H9 (cell line): ENCODE results near the gene CFAP65. TPM values are rescaled to one million over a fixed set of nuclear protein-coding genes. Genes with fewer than 3 reads are reported as not detected.

Experiments
- DNase-seq: peaks from one replicate; pipeline ENCODE4 v3.0.0-alpha.2; 2017
- H2AFZ ChIP-seq: one replicate; pipeline ENCODE4 v1.6.1; 2013; ENCODE audit warnings: mild to moderate bottlenecking, low read length, control low read depth, moderate library complexity
- H2AK5ac ChIP-seq: 2 replicates; pipeline ENCODE4 v1.6.1; 2013; ENCODE audit warnings: low read length, control low read depth, mixed read lengths; ENCODE audit not compliant: insufficient read length
- H2BK120ac ChIP-seq: one replicate; pipeline ENCODE4 v1.6.1; 2013; ENCODE audit warnings: low read depth, mild to moderate bottlenecking, low read length, control low read depth, inconsistent platforms; ENCODE audit not compliant: poor library complexity, severe bottlenecking
- H2BK12ac ChIP-seq: 2 replicates; pipeline ENCODE4 v1.6.1; 2013; ENCODE audit warnings: low read length, control low read depth, mixed read lengths, low read depth; ENCODE audit not compliant: insufficient read length
- H2BK15ac ChIP-seq: 2 replicates; pipeline ENCODE4 v1.6.1; 2013; ENCODE audit warnings: low read depth, low read length, control low read depth
- H2BK20ac ChIP-seq: one replicate; pipeline ENCODE4 v1.6.1; 2013; ENCODE audit warnings: low read depth, mild to moderate bottlenecking, low read length, control low read depth, inconsistent platforms; ENCODE audit not compliant: poor library complexity, severe bottlenecking
- H2BK5ac ChIP-seq: 2 replicates; pipeline ENCODE4 v1.6.1; 2013; ENCODE audit warnings: low read length, control low read depth, mixed read lengths; ENCODE audit not compliant: insufficient read length
- H3K14ac ChIP-seq: 2 replicates; pipeline ENCODE4 v1.6.1; 2013; ENCODE audit warnings: low read length, control low read depth; ENCODE audit not compliant: insufficient read depth
- H3K18ac ChIP-seq: 2 replicates; pipeline ENCODE4 v1.6.1; 2013; ENCODE audit warnings: low read depth, mild to moderate bottlenecking, mixed read lengths, low read length, control low read depth; ENCODE audit not compliant: insufficient read length
- H3K23ac ChIP-seq: 2 replicates; pipeline ENCODE4 v1.6.1; 2013; ENCODE audit warnings: low read length, control low read depth, mixed read lengths, low read depth; ENCODE audit not compliant: insufficient read length
- H3K23me2 ChIP-seq: 2 replicates; pipeline ENCODE4 v1.6.1; 2013; ENCODE audit warnings: low read depth, mild to moderate bottlenecking, mixed read lengths, low read length, control low read depth; ENCODE audit not compliant: insufficient read length, poor library complexity, severe bottlenecking
- H3K27ac ChIP-seq: 2 replicates; pipeline ENCODE4 v1.5.1; 2013; ENCODE audit warnings: low read length, control low read depth, mixed read lengths, low read depth; ENCODE audit not compliant: insufficient read length
- H3K27me3 ChIP-seq: 2 replicates; pipeline ENCODE4 v1.6.1; 2013; ENCODE audit warnings: low read length, control low read depth, inconsistent platforms; ENCODE audit not compliant: insufficient read depth
- H3K4ac ChIP-seq: 2 replicates; pipeline ENCODE4 v1.6.1; 2013; ENCODE audit warnings: low read depth, mild to moderate bottlenecking, control low read depth, inconsistent platforms, low read length, moderate library complexity
- H3K4me1 ChIP-seq: 2 replicates; pipeline ENCODE4 v1.6.1; 2013; ENCODE audit warnings: low read length, control low read depth, inconsistent platforms; ENCODE audit not compliant: insufficient read depth
- H3K4me2 ChIP-seq: 2 replicates; pipeline ENCODE4 v1.6.1; 2013; ENCODE audit warnings: low read length, control low read depth, mixed read lengths; ENCODE audit not compliant: insufficient read length, insufficient read depth
- H3K56ac ChIP-seq: 2 replicates; pipeline ENCODE4 v1.6.1; 2013; ENCODE audit warnings: low read depth, mild to moderate bottlenecking, mixed read lengths, low read length, control low read depth; ENCODE audit not compliant: insufficient read length
- H3K79me1 ChIP-seq: 2 replicates; pipeline ENCODE4 v1.6.1; 2013; ENCODE audit warnings: low read depth, mild to moderate bottlenecking, moderate library complexity, low read length, control low read depth, inconsistent platforms; ENCODE audit not compliant: insufficient read depth, poor library complexity, severe bottlenecking
- H3K79me2 ChIP-seq: 2 replicates; pipeline ENCODE4 v1.6.1; 2013; ENCODE audit warnings: low read length, control low read depth, inconsistent platforms; ENCODE audit not compliant: insufficient read depth
- H3K9ac ChIP-seq: 2 replicates; pipeline ENCODE4 v1.6.1; 2013; ENCODE audit warnings: low read length, control low read depth, mixed read lengths; ENCODE audit not compliant: insufficient read length; ENCODE audit errors: extremely low read depth
- H3K9me3 ChIP-seq: one replicate; pipeline ENCODE4 v1.6.1; 2013; ENCODE audit warnings: low read depth, low read length, inconsistent platforms; ENCODE audit not compliant: control insufficient read depth
- H3T11ph ChIP-seq: one replicate; pipeline ENCODE4 v1.6.1; 2013; ENCODE audit warnings: mild to moderate bottlenecking, low read length, control low read depth, inconsistent platforms
- H4K20me1 ChIP-seq: one replicate; pipeline ENCODE4 v1.6.1; 2013; ENCODE audit not compliant: control insufficient read depth, insufficient read length, insufficient read depth
- H4K5ac ChIP-seq: 2 replicates; pipeline ENCODE4 v1.6.1; 2013; ENCODE audit warnings: low read depth, mild to moderate bottlenecking, mixed read lengths, low read length, control low read depth; ENCODE audit not compliant: insufficient read length
- H4K8ac ChIP-seq: replicated peaks from 2 replicates; pipeline ENCODE4 v1.6.1; 2013; ENCODE audit warnings: low read length, control low read depth, mixed read lengths, low read depth; ENCODE audit not compliant: insufficient read length
- H4K91ac ChIP-seq: 2 replicates; pipeline ENCODE4 v1.6.1; 2013; ENCODE audit warnings: low read depth, mild to moderate bottlenecking, moderate library complexity, mixed read lengths, low read length, control low read depth; ENCODE audit not compliant: insufficient read length
- H3K27ac Mint-ChIP-seq, 3 experiments: 2 replicates in 2 of 3; 3 replicates in 1 of 3; pipeline ENCODE4 v1.8.0; 2020 to 2021; ENCODE audit warnings: mixed read lengths in 3 of 3, mild to moderate bottlenecking in 1 of 3, moderate library complexity in 1 of 3
- H3K27me3 Mint-ChIP-seq: 2 replicates; pipeline ENCODE4 v1.8.0; 2021; ENCODE audit warnings: low read depth, mild to moderate bottlenecking, moderate library complexity, mixed read lengths
- H3K36me3 Mint-ChIP-seq, 3 experiments: 2 replicates in 2 of 3; 3 replicates in 1 of 3; pipeline ENCODE4 v1.8.0; 2020 to 2021; ENCODE audit warnings: low read depth in 3 of 3, mixed read lengths in 3 of 3; ENCODE audit not compliant: insufficient read depth in 1 of 3
- H3K4me1 Mint-ChIP-seq, 2 experiments: 2 replicates each; pipeline ENCODE4 v1.8.0; 2020; ENCODE audit warnings: mixed read lengths in 2 of 2
- H3K4me3 Mint-ChIP-seq, 2 experiments: 2 replicates in 1 of 2; 3 replicates in 1 of 2; pipeline ENCODE4 v1.8.0; 2020 to 2021; ENCODE audit warnings: mild to moderate bottlenecking in 2 of 2, mixed read lengths in 2 of 2, moderate library complexity in 1 of 2
- H3K9me3 Mint-ChIP-seq, 2 experiments: 2 replicates in 1 of 2; 3 replicates in 1 of 2; pipeline ENCODE4 v1.8.0; 2020; ENCODE audit warnings: mild to moderate bottlenecking in 2 of 2, mixed read lengths in 2 of 2, moderate library complexity in 1 of 2
- WGBS: extraction: QIAGEN DNeasy Blood & Tissue Kit; methylation state at CpG from one replicate; pipeline ENCODE4 v1.1.7; 2013; ENCODE audit warnings: missing lambda C conversion rate, low lambda C conversion rate, mixed read lengths; ENCODE audit not compliant: insufficient read length; ENCODE audit errors: extremely low coverage; 5-methylcytosine and 5-hydroxymethylcytosine counted together
- total RNA-seq: library from RNA; stranded (reverse); gene quantifications from 2 replicates; pipeline ENCODE4 v1.2.1, GENCODE V29; 2021
- TF ChIP-seq, protein P1 (sequence below): fragments of 200-600 bp; sonication (generic); conservative IDR thresholded peaks from 3 replicates; pipeline ENCODE4 v1.8.0; 2021; ENCODE audit warnings: antibody characterized with exemption, mild to moderate bottlenecking

CFAP65 gene
- total RNA-seq, 1 experiment from 2014 or later: 0.20 TPM

- Histone ChIP-seq H2AK5ac (no peak overlapping the region), H3K9ac (no peak overlapping the region), H3K27ac (no peak overlapping the region), H3K18ac (no peak overlapping the region), H3K56ac (no peak overlapping the region), H3K23ac (no peak overlapping the region), H4K20me1 (no peaks in the 10 kb centered on the region), H3K79me1 (no peaks in the 10 kb centered on the region), H2BK15ac (no peak overlapping the region), H4K5ac (no peak overlapping the region), H4K8ac (no peak overlapping the region), H2BK5ac (no peak overlapping the region), H3K14ac (no peak overlapping the region), H2BK12ac (no peak overlapping the region), H3K4me1 (no peaks in the 10 kb centered on the region), H2AFZ (no peak overlapping the region), H3K4ac (no peak overlapping the region), H2BK20ac (no peak overlapping the region), H2BK120ac (no peak overlapping the region), H3K9me3 (no peaks in the 10 kb centered on the region), H3T11ph (no peak overlapping the region), H3K4me2 (no peak overlapping the region), H3K23me2 (peaks cover 3% of the 10 kb centered on the region), H4K91ac (no peak overlapping the region), H3K79me2 (no peaks in the 10 kb centered on the region), H3K27me3 (peaks cover 26% of the 10 kb centered on the region)
- H3K4me3 Mint-ChIP-seq: no peak overlapping the region
- WGBS: no CpG with 5 or more reads among the region's 1 CpG
- DNase-seq: no peak
- H3K9me3 Mint-ChIP-seq: peaks cover 0 to 3% of the 10 kb centered on the region in 2 experiments; a peak in 1 of 5 replicates
- no peaks in the 10 kb centered on the region for H3K36me3 Mint-ChIP-seq
- no peak overlapping the region for H3K27ac Mint-ChIP-seq
- TF ChIP-seq, protein P1, sequence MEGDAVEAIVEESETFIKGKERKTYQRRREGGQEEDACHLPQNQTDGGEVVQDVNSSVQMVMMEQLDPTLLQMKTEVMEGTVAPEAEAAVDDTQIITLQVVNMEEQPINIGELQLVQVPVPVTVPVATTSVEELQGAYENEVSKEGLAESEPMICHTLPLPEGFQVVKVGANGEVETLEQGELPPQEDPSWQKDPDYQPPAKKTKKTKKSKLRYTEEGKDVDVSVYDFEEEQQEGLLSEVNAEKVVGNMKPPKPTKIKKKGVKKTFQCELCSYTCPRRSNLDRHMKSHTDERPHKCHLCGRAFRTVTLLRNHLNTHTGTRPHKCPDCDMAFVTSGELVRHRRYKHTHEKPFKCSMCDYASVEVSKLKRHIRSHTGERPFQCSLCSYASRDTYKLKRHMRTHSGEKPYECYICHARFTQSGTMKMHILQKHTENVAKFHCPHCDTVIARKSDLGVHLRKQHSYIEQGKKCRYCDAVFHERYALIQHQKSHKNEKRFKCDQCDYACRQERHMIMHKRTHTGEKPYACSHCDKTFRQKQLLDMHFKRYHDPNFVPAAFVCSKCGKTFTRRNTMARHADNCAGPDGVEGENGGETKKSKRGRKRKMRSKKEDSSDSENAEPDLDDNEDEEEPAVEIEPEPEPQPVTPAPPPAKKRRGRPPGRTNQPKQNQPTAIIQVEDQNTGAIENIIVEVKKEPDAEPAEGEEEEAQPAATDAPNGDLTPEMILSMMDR: no peak
- peaks cover 56% of the 10 kb centered on the region for H3K27me3 Mint-ChIP-seq
- H3K4me1 Mint-ChIP-seq: peaks cover 19 to 25% of the 10 kb centered on the region in 2 experiments
These were observed 24.2 kb upstream of the CFAP65 start for GRCh38 chr2:219065484-219065883.
